GM12872 (cell line): ENCODE results near the gene ARF4.

Experiments
- CTCF ChIP-seq: IDR thresholded peaks from 3 replicates; pipeline ENCODE4 v1.5.1; 2011; ENCODE audit warnings: low read depth, mild to moderate bottlenecking, low read length, moderate library complexity; ENCODE audit not compliant: insufficient read depth

The ARF4 gene

GRCh38 chr3:57538465-57538864 is 58.7 kb downstream of the ARF4 start:
- TF ChIP-seq CTCF: no peak

GRCh38 chr3:57530071-57530608 is 67.0 kb downstream of the ARF4 start:
- no peak for TF ChIP-seq CTCF
